A549 (cell line): ENCODE measurements around the gene PPP4R4.

Experiments used
- FOSL2 ChIP-seq, 2 experiments: fragments of 450-650 bp in 1 of 2; fragments of >200 bp in 1 of 2; sonication (Bioruptor Twin) in 1 of 2; formaldehyde crosslinking; IDR thresholded peaks; 2 replicates each; pipeline versions ENCODE4 v1.5.0 to v1.6.1; 2016 to 2020; ENCODE audit warnings: mild to moderate bottlenecking in 1 of 2, moderate library complexity in 1 of 2
- MYC ChIP-seq: IDR thresholded peaks from 2 replicates; pipeline ENCODE4 v1.6.1; 2012; ENCODE audit warnings: mild to moderate bottlenecking, inconsistent platforms, low read length, improper control_type of control experiment, borderline replicate concordance
- NFE2L2 ChIP-seq: fragments of 150-350 bp; conservative IDR thresholded peaks from 2 replicates; pipeline ENCODE4 v1.6.1; 2014; ENCODE audit warnings: low read length
- RAD21 ChIP-seq, 2 experiments: fragments of >200 bp in 1 of 2; sonication (Bioruptor Twin) in 1 of 2; formaldehyde crosslinking in 1 of 2; IDR thresholded peaks in 1 of 2; conservative IDR thresholded peaks in 1 of 2; 2 replicates in 1 of 2; 3 replicates in 1 of 2; pipeline ENCODE4 v1.6.1; 2012 to 2018; ENCODE audit warnings: inconsistent platforms in 1 of 2
- RFX5 ChIP-seq: fragments of 450-650 bp; IDR thresholded peaks from 2 replicates; pipeline ENCODE4 v1.7.1; 2014; ENCODE audit warnings: antibody characterized with exemption, mild to moderate bottlenecking, moderate library complexity
- SREBF2 ChIP-seq: fragments of 450-650 bp; IDR thresholded peaks from 2 replicates; pipeline ENCODE4 v1.6.1; 2014; ENCODE audit warnings: mild to moderate bottlenecking, moderate library complexity
- TF ChIP-seq, protein P1 (sequence below): fragments of >200 bp; sonication (Bioruptor Twin); formaldehyde crosslinking; IDR thresholded peaks from 3 replicates; pipeline ENCODE4 v1.5.1; 2016
- TF ChIP-seq, protein P2 (sequence below): IDR thresholded peaks from 2 replicates; pipeline ENCODE4 v1.6.1; 2012
- TF ChIP-seq, protein P3 (sequence below): fragments of 450-650 bp; IDR thresholded peaks from 2 replicates; pipeline ENCODE4 v1.6.1; 2014; ENCODE audit warnings: antibody characterized with exemption

DNA sequence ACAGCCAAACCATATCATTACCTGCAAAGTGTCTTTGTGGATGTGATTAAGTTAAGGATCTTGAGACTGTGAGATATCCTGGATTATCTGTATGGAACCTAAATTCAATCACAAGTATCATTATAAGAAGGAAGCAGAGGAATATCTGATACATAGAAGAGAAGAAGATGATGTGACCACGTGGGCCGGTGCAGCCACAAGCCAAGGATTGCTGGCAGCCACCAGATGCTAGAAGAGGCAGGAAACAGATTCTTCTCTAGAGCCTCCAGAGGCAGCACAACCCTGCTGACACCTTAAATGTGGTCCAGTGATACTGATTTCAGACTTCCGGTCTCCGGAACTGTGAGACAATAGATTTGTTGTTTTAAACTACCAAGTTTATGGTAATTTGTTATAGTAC, 38.6 kb upstream of the PPP4R4 start:
- TF ChIP-seq, protein P1, sequence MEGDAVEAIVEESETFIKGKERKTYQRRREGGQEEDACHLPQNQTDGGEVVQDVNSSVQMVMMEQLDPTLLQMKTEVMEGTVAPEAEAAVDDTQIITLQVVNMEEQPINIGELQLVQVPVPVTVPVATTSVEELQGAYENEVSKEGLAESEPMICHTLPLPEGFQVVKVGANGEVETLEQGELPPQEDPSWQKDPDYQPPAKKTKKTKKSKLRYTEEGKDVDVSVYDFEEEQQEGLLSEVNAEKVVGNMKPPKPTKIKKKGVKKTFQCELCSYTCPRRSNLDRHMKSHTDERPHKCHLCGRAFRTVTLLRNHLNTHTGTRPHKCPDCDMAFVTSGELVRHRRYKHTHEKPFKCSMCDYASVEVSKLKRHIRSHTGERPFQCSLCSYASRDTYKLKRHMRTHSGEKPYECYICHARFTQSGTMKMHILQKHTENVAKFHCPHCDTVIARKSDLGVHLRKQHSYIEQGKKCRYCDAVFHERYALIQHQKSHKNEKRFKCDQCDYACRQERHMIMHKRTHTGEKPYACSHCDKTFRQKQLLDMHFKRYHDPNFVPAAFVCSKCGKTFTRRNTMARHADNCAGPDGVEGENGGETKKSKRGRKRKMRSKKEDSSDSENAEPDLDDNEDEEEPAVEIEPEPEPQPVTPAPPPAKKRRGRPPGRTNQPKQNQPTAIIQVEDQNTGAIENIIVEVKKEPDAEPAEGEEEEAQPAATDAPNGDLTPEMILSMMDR, result no peak
- TF ChIP-seq, protein P2, sequence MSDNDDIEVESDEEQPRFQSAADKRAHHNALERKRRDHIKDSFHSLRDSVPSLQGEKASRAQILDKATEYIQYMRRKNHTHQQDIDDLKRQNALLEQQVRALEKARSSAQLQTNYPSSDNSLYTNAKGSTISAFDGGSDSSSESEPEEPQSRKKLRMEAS, result no peak
- TF ChIP-seq RAD21 (conservative IDR thresholded peaks at IDR 0.05 in 1 of 2, IDR thresholded peaks at IDR 0.05 in 1 of 2) (no peak), RFX5 (no peak), FOSL2 (IDR thresholded peaks at IDR 0.05) (no peak), FOSL2 (CRISPR knock-in tag; IDR thresholded peaks at IDR 0.05) (no peak), NFE2L2 (no peak), SREBF2 (no peak), MYC (no peak)
- TF ChIP-seq, protein P3, sequence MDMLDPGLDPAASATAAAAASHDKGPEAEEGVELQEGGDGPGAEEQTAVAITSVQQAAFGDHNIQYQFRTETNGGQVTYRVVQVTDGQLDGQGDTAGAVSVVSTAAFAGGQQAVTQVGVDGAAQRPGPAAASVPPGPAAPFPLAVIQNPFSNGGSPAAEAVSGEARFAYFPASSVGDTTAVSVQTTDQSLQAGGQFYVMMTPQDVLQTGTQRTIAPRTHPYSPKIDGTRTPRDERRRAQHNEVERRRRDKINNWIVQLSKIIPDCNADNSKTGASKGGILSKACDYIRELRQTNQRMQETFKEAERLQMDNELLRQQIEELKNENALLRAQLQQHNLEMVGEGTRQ, result no peak
